ENCODE data around the gene PRIM2.

The PRIM2 gene

GRCh38 chr6:57301757-57302156, 15.7 kb upstream of the PRIM2 start:
- no peak overlapping the region for H3K27ac ChIP-seq (ENCODE audit: low read depth, low read length)
- H4K20me1 ChIP-seq (ENCODE audit: low read depth, low read length) = no peaks in the 10 kb centered on the region
- no peaks in the 10 kb centered on the region for H3F3A ChIP-seq (ENCODE audit: insufficient read depth)
- no peaks in the 10 kb centered on the region for H3K36me3 ChIP-seq (ENCODE audit: low read length)
- H3K9ac ChIP-seq (ENCODE audit: low read length) = no peak overlapping the region
- no peaks in the 10 kb centered on the region for H3K9me2 ChIP-seq (replicated peaks; ENCODE audit: insufficient read depth, low read length)
- no peak overlapping the region for H3K4me2 ChIP-seq (ENCODE audit: low read depth, low read length, poor library complexity, severe bottlenecking)
- H3K27me3 ChIP-seq (ENCODE audit: low read length) = no peaks in the 10 kb centered on the region
- no peak overlapping the region for H3K4me3 ChIP-seq (ENCODE audit: insufficient read depth, low read length, poor library complexity, severe bottlenecking)
- no peak overlapping the region for H2AFZ ChIP-seq (ENCODE audit: low read depth, low read length, severe bottlenecking)
- H3K9me3 ChIP-seq (ENCODE audit: insufficient read depth, low read length) = no peaks in the 10 kb centered on the region
- no peak for TF ChIP-seq EZH2phosphoT487 (conservative IDR thresholded peaks at IDR 0.05; ENCODE audit: low read length)
- no peak for TF ChIP-seq CTCF (IDR thresholded peaks at IDR 0.05; ENCODE audit: insufficient read depth, low read length, poor library complexity, severe bottlenecking)
- no peaks in the 10 kb centered on the region for H3K79me2 ChIP-seq (ENCODE audit: insufficient read depth, low read length)

GRCh38 chr6:57302477-57302876, 15.0 kb upstream of the PRIM2 start:
- TF ChIP-seq EZH2phosphoT487 (conservative IDR thresholded peaks at IDR 0.05; ENCODE audit: low read length) = no peak
- TF ChIP-seq CTCF (IDR thresholded peaks at IDR 0.05; ENCODE audit: insufficient read depth, low read length, poor library complexity, severe bottlenecking) = no peak
- no peaks in the 10 kb centered on the region for H3K9me2 ChIP-seq (replicated peaks; ENCODE audit: insufficient read depth, low read length)
- no peaks in the 10 kb centered on the region for H3K36me3 ChIP-seq (ENCODE audit: low read length)
- no peak overlapping the region for H3K9ac ChIP-seq (ENCODE audit: low read length)
- H3F3A ChIP-seq (ENCODE audit: insufficient read depth) = no peaks in the 10 kb centered on the region
- no peak overlapping the region for H3K4me3 ChIP-seq (ENCODE audit: insufficient read depth, low read length, poor library complexity, severe bottlenecking)
- H4K20me1 ChIP-seq (ENCODE audit: low read depth, low read length) = no peaks in the 10 kb centered on the region
- H3K4me2 ChIP-seq (ENCODE audit: low read depth, low read length, poor library complexity, severe bottlenecking) = no peak overlapping the region
- no peaks in the 10 kb centered on the region for H3K79me2 ChIP-seq (ENCODE audit: insufficient read depth, low read length)
- no peaks in the 10 kb centered on the region for H3K27me3 ChIP-seq (ENCODE audit: low read length)
- H2AFZ ChIP-seq (ENCODE audit: low read depth, low read length, severe bottlenecking) = no peak overlapping the region
- no peaks in the 10 kb centered on the region for H3K9me3 ChIP-seq (ENCODE audit: insufficient read depth, low read length)
- H3K27ac ChIP-seq (ENCODE audit: low read depth, low read length) = no peak overlapping the region

- no peaks in the 10 kb centered on the region for H3K9me3 ChIP-seq (ENCODE audit: insufficient read depth, low read length)
- no peak for TF ChIP-seq EZH2phosphoT487 (conservative IDR thresholded peaks at IDR 0.05; ENCODE audit: low read length)
- no peak for TF ChIP-seq CTCF (IDR thresholded peaks at IDR 0.05; ENCODE audit: insufficient read depth, low read length, poor library complexity, severe bottlenecking)
- no peak overlapping the region for H3K4me2 ChIP-seq (ENCODE audit: low read depth, low read length, poor library complexity, severe bottlenecking)
- no peak overlapping the region for H3K27ac ChIP-seq (ENCODE audit: low read depth, low read length)
- H2AFZ ChIP-seq (ENCODE audit: low read depth, low read length, severe bottlenecking) = no peak overlapping the region
- no peaks in the 10 kb centered on the region for H3K9me2 ChIP-seq (replicated peaks; ENCODE audit: insufficient read depth, low read length)
- no peaks in the 10 kb centered on the region for H3K36me3 ChIP-seq (ENCODE audit: low read length)
- H3K4me3 ChIP-seq (ENCODE audit: insufficient read depth, low read length, poor library complexity, severe bottlenecking) = no peak overlapping the region
- H4K20me1 ChIP-seq (ENCODE audit: low read depth, low read length) = no peaks in the 10 kb centered on the region
- H3F3A ChIP-seq (ENCODE audit: insufficient read depth) = no peaks in the 10 kb centered on the region
- H3K79me2 ChIP-seq (ENCODE audit: insufficient read depth, low read length) = no peaks in the 10 kb centered on the region
- no peak overlapping the region for H3K9ac ChIP-seq (ENCODE audit: low read length)
- no peaks in the 10 kb centered on the region for H3K27me3 ChIP-seq (ENCODE audit: low read length)
Measured at GRCh38 chr6:57303931-57304681, 13.3 kb upstream of the PRIM2 start.
